HPDE6-E6E7 (cell line): Measurements from ENCODE around the gene ITPR2.
"Not testable (repeated sequence)": the region's sequence is repeated elsewhere in the genome, so short reads cannot be mapped to it uniquely, and the experiment has no call there.

Experiments used
- DNase-seq: peaks from one replicate; pipeline ENCODE4 v3.0.0; 2011; ENCODE audit warnings: missing footprints; ENCODE audit errors: extremely low spot score

ITPR2 gene

GRCh38 chr12:26628234-26628633 is 204.8 kb downstream of the ITPR2 start:
- no peak for DNase-seq

GRCh38 chr12:26627335-26627734 is 205.7 kb downstream of the ITPR2 start:
- DNase-seq: no peak

GRCh38 chr12:26623136-26623535 is 209.9 kb downstream of the ITPR2 start:
- no peak for DNase-seq

GRCh38 chr12:26622601-26623000 is 210.4 kb downstream of the ITPR2 start:
- no peak for DNase-seq

- no peak for DNase-seq
Measured at GRCh38 chr12:26621932-26622331, 211.1 kb downstream of the ITPR2 start.

- DNase-seq: no peak
Measured at GRCh38 chr12:26620907-26621306, 212.1 kb downstream of the ITPR2 start.

GRCh38 chr12:26617513-26617912 is 215.5 kb downstream of the ITPR2 start:
- no peak for DNase-seq

GRCh38 chr12:26614011-26614616 is 218.9 kb downstream of the ITPR2 start:
- DNase-seq: peak; percentile 3

GRCh38 chr12:26612203-26612602 is 220.8 kb downstream of the ITPR2 start:
- no peak for DNase-seq

GRCh38 chr12:26611598-26611997 is 221.4 kb downstream of the ITPR2 start:
- DNase-seq: no peak

- no peak for DNase-seq
Measured at GRCh38 chr12:26610774-26611173, 222.2 kb downstream of the ITPR2 start.

GRCh38 chr12:26609986-26610385 is 223.0 kb downstream of the ITPR2 start:
- DNase-seq: no peak

- DNase-seq: no peak
Measured at GRCh38 chr12:26608706-26609105, 224.3 kb downstream of the ITPR2 start.

GRCh38 chr12:26608273-26608672 is 224.7 kb downstream of the ITPR2 start:
- DNase-seq: no peak

- DNase-seq: no peak
Measured at GRCh38 chr12:26606911-26607310, 226.1 kb downstream of the ITPR2 start.

GRCh38 chr12:26604813-26605212 is 228.2 kb downstream of the ITPR2 start:
- not testable (repeated sequence) for DNase-seq

- no peak for DNase-seq
Measured at GRCh38 chr12:26599096-26599695, 233.8 kb downstream of the ITPR2 start.

GRCh38 chr12:26595806-26596205 is 237.2 kb downstream of the ITPR2 start:
- no peak for DNase-seq

- DNase-seq: no peak
Measured at GRCh38 chr12:26580619-26581018, 252.4 kb downstream of the ITPR2 start.

GRCh38 chr12:26576266-26576665 is 256.7 kb downstream of the ITPR2 start:
- DNase-seq: no peak

- DNase-seq: no peak
Measured at GRCh38 chr12:26573225-26573909, 259.6 kb downstream of the ITPR2 start.

- no peak for DNase-seq
Measured at GRCh38 chr12:26572137-26572536, 260.9 kb downstream of the ITPR2 start.

GRCh38 chr12:26571560-26571959 is 261.4 kb downstream of the ITPR2 start:
- DNase-seq: no peak
